Trophoblast cell (in vitro differentiated cells and primary cell): ENCODE measurements around the gene ZNF566.

Experiments used
- DNase-seq, 2 donors: peaks; one replicate each; pipeline ENCODE4 v3.0.0-alpha.2; 2016
- H2AFZ ChIP-seq: 2 replicates; pipeline ENCODE4 v1.6.1; 2013; ENCODE audit warnings: low read length, moderate library complexity, mild to moderate bottlenecking; ENCODE audit not compliant: insufficient read depth, poor library complexity
- H2AK5ac ChIP-seq: 2 replicates; pipeline ENCODE4 v1.6.1; 2013; ENCODE audit warnings: mild to moderate bottlenecking, low read length
- H2BK120ac ChIP-seq: 2 replicates; pipeline ENCODE4 v1.6.1; 2013; ENCODE audit warnings: low read length, mild to moderate bottlenecking, moderate library complexity; ENCODE audit not compliant: insufficient read depth, poor library complexity
- H2BK12ac ChIP-seq: 2 replicates; pipeline ENCODE4 v1.6.1; 2013; ENCODE audit warnings: mild to moderate bottlenecking, low read length, moderate library complexity
- H2BK5ac ChIP-seq: 2 replicates; pipeline ENCODE4 v1.6.1; 2013; ENCODE audit warnings: low read length, low read depth, moderate library complexity, mild to moderate bottlenecking; ENCODE audit not compliant: poor library complexity
- H3K14ac ChIP-seq: 2 replicates; pipeline ENCODE4 v1.6.1; 2013; ENCODE audit warnings: mild to moderate bottlenecking, low read length
- H3K18ac ChIP-seq: 2 replicates; pipeline ENCODE4 v1.6.1; 2013; ENCODE audit warnings: mild to moderate bottlenecking, low read length
- H3K23ac ChIP-seq: 2 replicates; pipeline ENCODE4 v1.6.1; 2013; ENCODE audit warnings: low read length
- H3K27ac ChIP-seq: 2 replicates; pipeline ENCODE4 v1.5.1; 2013; ENCODE audit warnings: low read depth, mild to moderate bottlenecking, inconsistent platforms, low read length, moderate library complexity
- H3K27me3 ChIP-seq: 2 replicates; pipeline ENCODE4 v1.6.1; 2013; ENCODE audit warnings: inconsistent platforms, mild to moderate bottlenecking, low read length, moderate library complexity; ENCODE audit not compliant: insufficient read depth
- H3K36me3 ChIP-seq, 2 experiments: 1 replicate in 1 of 2; 2 replicates in 1 of 2; pipeline ENCODE4 v1.6.1; 2013; ENCODE audit warnings: low read length in 2 of 2, mild to moderate bottlenecking in 2 of 2, moderate library complexity in 1 of 2; ENCODE audit not compliant: insufficient read depth in 2 of 2, control insufficient read depth in 1 of 2
- H3K4ac ChIP-seq: 2 replicates; pipeline ENCODE4 v1.6.1; 2013; ENCODE audit warnings: low read depth, mild to moderate bottlenecking, low read length, moderate library complexity
- H3K4me1 ChIP-seq, 2 experiments: 1 replicate in 1 of 2; 2 replicates in 1 of 2; pipeline ENCODE4 v1.6.1; 2013; ENCODE audit warnings: low read length in 2 of 2, mild to moderate bottlenecking in 2 of 2, moderate library complexity in 1 of 2; ENCODE audit not compliant: insufficient read depth in 2 of 2, control insufficient read depth in 1 of 2
- H3K4me2 ChIP-seq: 2 replicates; pipeline ENCODE4 v1.6.1; 2013; ENCODE audit warnings: inconsistent platforms, mild to moderate bottlenecking, low read length, moderate library complexity
- H3K4me3 ChIP-seq: 2 replicates; pipeline ENCODE4 v1.5.1; 2013; ENCODE audit warnings: mild to moderate bottlenecking, low read depth, low read length, inconsistent platforms
- H3K79me1 ChIP-seq: one replicate; pipeline ENCODE4 v1.6.1; 2013; ENCODE audit warnings: low read length
- H3K79me2 ChIP-seq: 2 replicates; pipeline ENCODE4 v1.6.1; 2013; ENCODE audit warnings: low read length, mild to moderate bottlenecking; ENCODE audit not compliant: control insufficient read depth, insufficient read depth, poor library complexity
- H3K9ac ChIP-seq: 2 replicates; pipeline ENCODE4 v1.6.1; 2013; ENCODE audit warnings: mild to moderate bottlenecking, low read length
- H3K9me3 ChIP-seq: 2 replicates; pipeline ENCODE4 v1.6.1; 2013; ENCODE audit warnings: low read depth, mild to moderate bottlenecking, control low read depth, inconsistent platforms, low read length; ENCODE audit not compliant: insufficient read depth
- H4K12ac ChIP-seq: 2 replicates; pipeline ENCODE4 v1.6.1; 2013; ENCODE audit warnings: low read depth, mild to moderate bottlenecking, low read length, moderate library complexity
- H4K8ac ChIP-seq: 2 replicates; pipeline ENCODE4 v1.6.1; 2013; ENCODE audit warnings: low read depth, mild to moderate bottlenecking, low read length, moderate library complexity
- H4K91ac ChIP-seq: one replicate; pipeline ENCODE4 v1.6.1; 2013; ENCODE audit warnings: low read depth, mild to moderate bottlenecking, low read length, moderate library complexity
- WGBS: extraction: QIAGEN DNeasy Blood & Tissue Kit; methylation state at CpG from one replicate; pipeline ENCODE4 v1.1.7; 2013; ENCODE audit warnings: missing lambda C conversion rate; ENCODE audit not compliant: insufficient read length, insufficient coverage; ENCODE audit errors: extremely low coverage; 5-methylcytosine and 5-hydroxymethylcytosine counted together

ZNF566 gene

GRCh38 chr19:36449059-36449670, 40.2 kb downstream of the ZNF566 start:
- Histone ChIP-seq H3K79me1 (no peaks in the 10 kb centered on the region), H3K14ac (no peak overlapping the region), H2AFZ (no peak overlapping the region), H3K4me1 (no peaks in the 10 kb centered on the region), H4K12ac (no peak overlapping the region), H3K27me3 (no peaks in the 10 kb centered on the region), H2BK5ac (no peak overlapping the region), H4K8ac (no peak overlapping the region), H3K4me3 (no peak overlapping the region), H2BK12ac (no peak overlapping the region), H3K4ac (no peak overlapping the region), H3K23ac (no peak overlapping the region), H3K27ac (no peak overlapping the region), H3K9ac (no peak overlapping the region), H3K9me3 (peaks cover 3% of the 10 kb centered on the region), H4K91ac (no peak overlapping the region), H3K18ac (no peak overlapping the region), H3K79me2 (no peaks in the 10 kb centered on the region), H2AK5ac (no peak overlapping the region), H3K4me2 (no peak overlapping the region), H3K36me3 (peaks cover 6 to 11% of the 10 kb centered on the region in 2 experiments), H2BK120ac (no peak overlapping the region)
- WGBS = no CpG with 5 or more reads among the region's 5 CpGs
- DNase-seq = peak; percentile 42 to 70

DNA sequence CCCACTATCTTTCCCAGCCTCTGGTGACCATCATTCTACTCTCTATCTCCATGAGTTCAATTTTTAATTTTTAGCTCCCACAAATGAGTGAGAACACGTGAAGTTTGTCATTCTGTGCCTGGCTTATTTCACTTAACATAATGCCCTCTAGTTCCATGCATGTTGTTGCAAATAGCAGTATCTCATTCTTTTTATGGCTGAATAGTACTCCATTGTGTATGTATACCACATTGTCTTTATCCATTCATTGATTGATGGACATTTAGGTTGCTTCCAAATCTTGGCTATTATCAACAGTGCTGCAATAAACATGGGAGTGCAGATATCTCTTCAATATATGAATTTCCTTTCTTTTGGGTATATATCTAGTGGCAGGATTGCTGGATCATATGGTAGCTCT, 48.0 kb downstream of the ZNF566 start:
- no peak overlapping the region for H3K23ac ChIP-seq
- H3K9me3 ChIP-seq = no peaks in the 10 kb centered on the region
- no peak overlapping the region for H3K14ac ChIP-seq
- no peaks in the 10 kb centered on the region for H3K36me3 ChIP-seq
- H3K18ac ChIP-seq = no peak overlapping the region
- no peaks in the 10 kb centered on the region for H3K27me3 ChIP-seq
- no peak overlapping the region for H4K91ac ChIP-seq
- no peak overlapping the region for H4K12ac ChIP-seq
- H2AK5ac ChIP-seq = no peak overlapping the region
- no peak overlapping the region for H2BK5ac ChIP-seq
- WGBS = no CpG with 5 or more reads among the region's 1 CpG
- no peak overlapping the region for H4K8ac ChIP-seq
- no peaks in the 10 kb centered on the region for H3K79me2 ChIP-seq
- H3K4me3 ChIP-seq = no peak overlapping the region
- H3K9ac ChIP-seq = no peak overlapping the region
- no peak overlapping the region for H2BK120ac ChIP-seq
- H3K4me1 ChIP-seq = no peaks in the 10 kb centered on the region
- H3K27ac ChIP-seq = no peak overlapping the region
- no peak for DNase-seq
- no peak overlapping the region for H2AFZ ChIP-seq
- no peak overlapping the region for H3K4ac ChIP-seq
- no peaks in the 10 kb centered on the region for H3K79me1 ChIP-seq
- H3K4me2 ChIP-seq = no peak overlapping the region
- no peak overlapping the region for H2BK12ac ChIP-seq

GRCh38 chr19:36436531-36436930, 52.8 kb downstream of the ZNF566 start:
- Histone ChIP-seq H2AFZ (no peak overlapping the region), H3K9me3 (no peaks in the 10 kb centered on the region), H3K4me1 (no peaks in the 10 kb centered on the region), H3K27me3 (no peaks in the 10 kb centered on the region), H4K8ac (no peak overlapping the region), H3K9ac (no peak overlapping the region), H4K91ac (no peak overlapping the region), H3K4me3 (no peak overlapping the region), H3K14ac (no peak overlapping the region), H3K79me2 (no peaks in the 10 kb centered on the region), H3K4ac (no peak overlapping the region), H2BK5ac (no peak overlapping the region), H3K23ac (no peak overlapping the region), H2BK120ac (no peak overlapping the region), H3K4me2 (no peak overlapping the region), H3K18ac (no peak overlapping the region), H4K12ac (no peak overlapping the region), H3K27ac (no peak overlapping the region), H3K79me1 (no peaks in the 10 kb centered on the region), H3K36me3 (no peaks in the 10 kb centered on the region), H2AK5ac (no peak overlapping the region), H2BK12ac (no peak overlapping the region)
- peak; percentile 62 to 92 for DNase-seq
- WGBS = no CpG with 5 or more reads among the region's 2 CpGs

GRCh38 chr19:36423925-36424324, 65.4 kb downstream of the ZNF566 start:
- H3K4ac ChIP-seq = no peak overlapping the region
- no peak overlapping the region for H3K4me3 ChIP-seq
- no peak overlapping the region for H4K12ac ChIP-seq
- H3K79me1 ChIP-seq = peaks cover 9% of the 10 kb centered on the region
- H3K79me2 ChIP-seq = peaks cover 2% of the 10 kb centered on the region
- no CpG with 5 or more reads among the region's 4 CpGs for WGBS
- no peak overlapping the region for H4K8ac ChIP-seq
- no peak overlapping the region for H3K23ac ChIP-seq
- no peak overlapping the region for H3K14ac ChIP-seq
- H2BK120ac ChIP-seq = no peak overlapping the region
- H3K4me2 ChIP-seq = no peak overlapping the region
- DNase-seq = no peak
- no peak overlapping the region for H3K9ac ChIP-seq
- H3K27ac ChIP-seq = no peak overlapping the region
- no peak overlapping the region for H2AK5ac ChIP-seq
- no peaks in the 10 kb centered on the region for H3K9me3 ChIP-seq
- no peaks in the 10 kb centered on the region for H3K36me3 ChIP-seq
- no peak overlapping the region for H4K91ac ChIP-seq
- H3K18ac ChIP-seq = no peak overlapping the region
- no peak overlapping the region for H2BK12ac ChIP-seq
- no peak overlapping the region for H2BK5ac ChIP-seq
- peaks cover 5 to 9% of the 10 kb centered on the region in 2 experiments for H3K4me1 ChIP-seq
- no peak overlapping the region for H2AFZ ChIP-seq
- no peaks in the 10 kb centered on the region for H3K27me3 ChIP-seq
